HG03457 (cell line): ENCODE measurements around the gene SIPA1L3.

Source experiments
- ATAC-seq: cut with Tn5 transposase; IDR thresholded peaks from one replicate; pipeline ENCODE4 v1.9.1; 2021; ENCODE audit warnings: moderate number of reproducible peaks; ENCODE audit not compliant: unreplicated experiment

Gene SIPA1L3

GRCh38 chr19:38180071-38180470, 273.1 kb downstream of the SIPA1L3 start:
- no peak for ATAC-seq

GRCh38 chr19:38182536-38183210, 275.7 kb downstream of the SIPA1L3 start:
- ATAC-seq, result no peak

GRCh38 chr19:38183251-38183897, 276.4 kb downstream of the SIPA1L3 start:
- no peak for ATAC-seq

GRCh38 chr19:38184815-38185214, 277.8 kb downstream of the SIPA1L3 start:
- no peak for ATAC-seq

- no peak for ATAC-seq
These were observed 278.6 kb downstream of the SIPA1L3 start for GRCh38 chr19:38185562-38185961.

GRCh38 chr19:38190061-38190460, 283.1 kb downstream of the SIPA1L3 start:
- no peak for ATAC-seq

GRCh38 chr19:38190793-38191192, 283.8 kb downstream of the SIPA1L3 start:
- no peak for ATAC-seq

- ATAC-seq, result no peak
These were observed 284.7 kb downstream of the SIPA1L3 start for GRCh38 chr19:38191747-38192146.

GRCh38 chr19:38193445-38193844, 286.4 kb downstream of the SIPA1L3 start:
- no peak for ATAC-seq

GRCh38 chr19:38194061-38194701, 287.2 kb downstream of the SIPA1L3 start:
- no peak for ATAC-seq

- no peak for ATAC-seq
These were observed 288.2 kb downstream of the SIPA1L3 start for GRCh38 chr19:38195237-38195636.

GRCh38 chr19:38196245-38196837, 289.3 kb downstream of the SIPA1L3 start:
- no peak for ATAC-seq

GRCh38 chr19:38196948-38197656, 290.1 kb downstream of the SIPA1L3 start:
- ATAC-seq, result no peak

- no peak for ATAC-seq
These were observed 291.1 kb downstream of the SIPA1L3 start for GRCh38 chr19:38197937-38198704.

GRCh38 chr19:38199340-38199739, 292.3 kb downstream of the SIPA1L3 start:
- no peak for ATAC-seq

- no peak for ATAC-seq
These were observed 294.7 kb downstream of the SIPA1L3 start for GRCh38 chr19:38201731-38202130.

GRCh38 chr19:38202504-38202903, 295.5 kb downstream of the SIPA1L3 start:
- no peak for ATAC-seq

GRCh38 chr19:38203197-38203596, 296.2 kb downstream of the SIPA1L3 start:
- ATAC-seq, result no peak

- ATAC-seq, result no peak
These were observed 297.1 kb downstream of the SIPA1L3 start for GRCh38 chr19:38204096-38204495.

- ATAC-seq, result no peak
These were observed 297.7 kb downstream of the SIPA1L3 start for GRCh38 chr19:38204728-38205127.
